H7 (cell line): ENCODE data around the gene CLASP1. TPM values are rescaled to one million over a fixed set of nuclear protein-coding genes. Genes with fewer than 3 reads are reported as not detected.
"Not testable (repeated sequence)": the region's sequence is repeated elsewhere in the genome, so short reads cannot be mapped to it uniquely, and the experiment has no call there.

Experiments used
- DNase-seq: peaks from one replicate; pipeline ENCODE4 v3.0.0; 2012
- H3K27me3 ChIP-seq: 2 replicates; pipeline ENCODE4 v1.6.0; 2011; ENCODE audit warnings: mild to moderate bottlenecking, low read length; ENCODE audit not compliant: control insufficient read depth, insufficient read depth
- H3K36me3 ChIP-seq: replicated peaks from 2 replicates; pipeline ENCODE4 v1.5.1; 2011; ENCODE audit warnings: low read length; ENCODE audit not compliant: control insufficient read depth, insufficient read depth
- H3K4me3 ChIP-seq: 2 replicates; pipeline ENCODE4 v1.5.1; 2011; ENCODE audit warnings: low read depth, mild to moderate bottlenecking, control low read depth, low read length, moderate library complexity; ENCODE audit not compliant: insufficient read depth
- total RNA-seq: library from RNA; depleted of rRNA; stranded (reverse); fragments of >200 nt; shearing (Covaris generic); gene quantifications from 2 replicates; pipeline ENCODE4 v1.2.3, GENCODE V29; 2014

Gene CLASP1
- total RNA-seq, 1 experiment from 2014 or later: 22.9 TPM

- Histone ChIP-seq H3K4me3 (no peak overlapping the region), H3K36me3 (peaks cover 16% of the 10 kb centered on the region), H3K27me3 (no peaks in the 10 kb centered on the region)
- DNase-seq: no peak
Observed at GRCh38 chr2:121355488-121355887, 293.8 kb downstream of the CLASP1 start.

- Histone ChIP-seq H3K36me3 (peaks cover 22% of the 10 kb centered on the region), H3K27me3 (no peaks in the 10 kb centered on the region), H3K4me3 (no peak overlapping the region)
- DNase-seq: no peak
Observed at GRCh38 chr2:121351521-121352318, 297.5 kb downstream of the CLASP1 start.

- Histone ChIP-seq H3K27me3 (no peaks in the 10 kb centered on the region), H3K4me3 (no peak overlapping the region), H3K36me3 (peaks cover 27% of the 10 kb centered on the region)
- DNase-seq: no peak
Observed at GRCh38 chr2:121350890-121351289, 298.4 kb downstream of the CLASP1 start.

GRCh38 chr2:121350402-121350775 is 298.9 kb downstream of the CLASP1 start:
- H3K36me3 ChIP-seq: peaks cover 28% of the 10 kb centered on the region

GRCh38 chr2:121349721-121350401 is 299.4 kb downstream of the CLASP1 start:
- DNase-seq: no peak
- H3K4me3 ChIP-seq: no peak overlapping the region
- no peaks in the 10 kb centered on the region for H3K27me3 ChIP-seq
- peaks cover 28% of the 10 kb centered on the region for H3K36me3 ChIP-seq

More at GRCh38 chr2:121350402-121350775, 298.9 kb downstream of the CLASP1 start:
- no peak overlapping the region for H3K4me3 ChIP-seq
- no peaks in the 10 kb centered on the region for H3K27me3 ChIP-seq
- DNase-seq: no peak

- no peak for DNase-seq
- Histone ChIP-seq H3K36me3 (peaks cover 25% of the 10 kb centered on the region), H3K4me3 (no peak overlapping the region), H3K27me3 (no peaks in the 10 kb centered on the region)
Observed at GRCh38 chr2:121348128-121348740, 301.0 kb downstream of the CLASP1 start.

GRCh38 chr2:121346859-121347258 is 302.4 kb downstream of the CLASP1 start:
- H3K36me3 ChIP-seq: peaks cover 20% of the 10 kb centered on the region
- DNase-seq: no peak
- no peak overlapping the region for H3K4me3 ChIP-seq
- no peaks in the 10 kb centered on the region for H3K27me3 ChIP-seq

GRCh38 chr2:121346407-121346806 is 302.9 kb downstream of the CLASP1 start:
- no peak for DNase-seq
- no peak overlapping the region for H3K4me3 ChIP-seq
- no peaks in the 10 kb centered on the region for H3K27me3 ChIP-seq
- H3K36me3 ChIP-seq: peaks cover 17% of the 10 kb centered on the region

GRCh38 chr2:121345887-121346286 is 303.4 kb downstream of the CLASP1 start:
- H3K27me3 ChIP-seq: no peaks in the 10 kb centered on the region
- H3K36me3 ChIP-seq: peaks cover 17% of the 10 kb centered on the region
- no peak for DNase-seq
- no peak overlapping the region for H3K4me3 ChIP-seq

- Histone ChIP-seq H3K4me3 (no peak overlapping the region), H3K27me3 (no peaks in the 10 kb centered on the region), H3K36me3 (peaks cover 19% of the 10 kb centered on the region)
- no peak for DNase-seq
Observed at GRCh38 chr2:121345101-121345500, 304.2 kb downstream of the CLASP1 start.

GRCh38 chr2:121343828-121344399 is 305.3 kb downstream of the CLASP1 start:
- DNase-seq, H3K27me3 ChIP-seq, H3K4me3 ChIP-seq: not testable (repeated sequence)
- H3K36me3 ChIP-seq: peaks cover 18% of the 10 kb centered on the region

GRCh38 chr2:121343191-121343590 is 306.1 kb downstream of the CLASP1 start:
- H3K4me3 ChIP-seq: no peak overlapping the region
- no peak for DNase-seq
- no peaks in the 10 kb centered on the region for H3K27me3 ChIP-seq
- H3K36me3 ChIP-seq: peaks cover 18% of the 10 kb centered on the region

GRCh38 chr2:121342751-121343150 is 306.5 kb downstream of the CLASP1 start:
- Histone ChIP-seq H3K4me3 (no peak overlapping the region), H3K36me3 (peaks cover 18% of the 10 kb centered on the region), H3K27me3 (no peaks in the 10 kb centered on the region)
- DNase-seq: no peak

- no peak for DNase-seq
- H3K27me3 ChIP-seq: no peaks in the 10 kb centered on the region
- H3K4me3 ChIP-seq: no peak overlapping the region
- peaks cover 9% of the 10 kb centered on the region for H3K36me3 ChIP-seq
Observed at GRCh38 chr2:121340926-121341325, 308.3 kb downstream of the CLASP1 start.
